ENCODE measurements around the gene NPIPB9. TPM values are rescaled to one million over a fixed set of nuclear protein-coding genes. Genes with fewer than 3 reads are reported as not detected.
A peak's percentile ranks its signal among the peaks of the same experiment; 100 is the strongest.
"Not testable (repeated sequence)": the region's sequence is repeated elsewhere in the genome, so short reads cannot be mapped to it uniquely, and the experiment has no call there.

The NPIPB9 gene
- total RNA-seq = 1 to 10 TPM in 5 of 8 experiments, under 1 TPM in 3; 0.60 to 7.5 (median 1.5) TPM

GRCh38 chr16:28751487-28751886 is at the start of gene NPIPB9:
TSS of gene NPIPB9 (plus strand) at chr16:28751787.
- H3K4me1 ChIP-seq (replicated peaks in 1 of 2); H3K4me3 ChIP-seq; in situ Hi-C loops (cut with MboI; ENCODE audit: low pct_unique_long_range_greater_than_20kb in 2 of 9, low sequenced_read_pairs in 9 of 9, unreplicated experiment in 9 of 9); ATAC-seq (replicated peaks in 6 of 8); H3K27ac ChIP-seq: not testable (repeated sequence)
- WGBS, 10 experiments = no CpG with 5 or more reads among the region's 5 CpGs

- ATAC-seq (replicated peaks in 6 of 8); in situ Hi-C loops (cut with MboI; ENCODE audit: low pct_unique_long_range_greater_than_20kb in 2 of 9, low sequenced_read_pairs in 9 of 9, unreplicated experiment in 9 of 9); H3K4me3 ChIP-seq; H3K4me1 ChIP-seq (replicated peaks in 1 of 2); H3K27ac ChIP-seq: not testable (repeated sequence)
- no CpG with 5 or more reads among the region's 7 CpGs for WGBS, 10 experiments
Observed at GRCh38 chr16:28704246-28704645, 47.3 kb upstream of the NPIPB9 start.

DNA sequence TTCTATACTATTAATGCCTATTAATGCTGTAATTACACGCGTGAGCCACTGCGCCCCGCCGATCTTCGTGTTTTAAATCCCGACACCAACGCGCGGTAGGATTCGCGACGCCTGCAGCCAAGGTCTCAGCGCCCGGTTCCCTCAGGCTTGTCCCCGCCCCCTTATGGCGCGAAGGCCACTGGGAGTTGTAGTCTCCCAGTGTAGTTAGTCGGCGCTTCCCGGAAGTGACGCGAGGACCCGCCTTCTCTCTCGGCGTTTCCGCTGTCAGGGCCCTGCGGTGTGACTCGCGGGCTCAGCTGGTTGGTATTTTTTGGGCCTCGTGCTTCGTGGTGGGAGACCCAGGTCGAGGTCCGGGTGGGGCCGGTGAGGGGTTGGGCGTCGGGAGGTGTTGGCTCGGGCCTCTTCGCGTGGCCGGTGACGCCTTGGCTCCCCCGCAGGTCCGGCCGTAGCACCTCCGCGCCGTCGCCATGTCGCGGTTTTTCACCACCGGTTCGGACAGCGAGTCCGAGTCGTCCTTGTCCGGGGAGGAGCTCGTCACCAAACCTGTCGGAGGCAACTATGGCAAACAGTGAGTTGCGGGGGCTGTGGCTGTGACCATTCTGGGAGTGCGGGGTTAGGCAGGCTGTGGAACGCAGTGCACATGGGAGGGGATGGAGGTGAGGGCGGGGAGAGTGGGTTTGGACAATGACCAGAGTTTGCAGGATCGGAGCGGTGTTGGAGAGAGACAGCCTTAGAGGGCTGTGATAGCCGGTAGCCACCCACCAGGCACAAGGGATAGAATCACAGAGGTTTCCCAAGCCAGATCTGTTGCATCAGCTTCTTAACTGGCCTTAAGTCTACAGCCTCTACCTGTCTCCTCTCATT is 40.1 kb upstream of the NPIPB9 start, which contains the start of gene EIF3C:
Gene EIF3C (plus strand): TSS at position 245 of the 864 bp plus-strand sequence. CDS start 223 bp downstream, at position 468.
- peak; percentile 99 to 100 (median 100) for ATAC-seq (replicated peaks in 6 of 8)
- H3K4me3 ChIP-seq; H3K27ac ChIP-seq; H3K4me1 ChIP-seq (replicated peaks in 1 of 2); in situ Hi-C loops (cut with MboI; ENCODE audit: low pct_unique_long_range_greater_than_20kb in 2 of 9, low sequenced_read_pairs in 9 of 9, unreplicated experiment in 9 of 9): not testable (repeated sequence)
- no CpG with 5 or more reads among the region's 66 CpGs for WGBS, 10 experiments

GRCh38 chr16:28722852-28723650 is 28.5 kb upstream of the NPIPB9 start:
- H3K27ac ChIP-seq; H3K4me3 ChIP-seq; ATAC-seq (replicated peaks in 6 of 8); in situ Hi-C loops (cut with MboI; ENCODE audit: low pct_unique_long_range_greater_than_20kb in 2 of 9, low sequenced_read_pairs in 9 of 9, unreplicated experiment in 9 of 9); H3K4me1 ChIP-seq (replicated peaks in 1 of 2): not testable (repeated sequence)
- no CpG with 5 or more reads among the region's 15 CpGs for WGBS, 10 experiments

DNA sequence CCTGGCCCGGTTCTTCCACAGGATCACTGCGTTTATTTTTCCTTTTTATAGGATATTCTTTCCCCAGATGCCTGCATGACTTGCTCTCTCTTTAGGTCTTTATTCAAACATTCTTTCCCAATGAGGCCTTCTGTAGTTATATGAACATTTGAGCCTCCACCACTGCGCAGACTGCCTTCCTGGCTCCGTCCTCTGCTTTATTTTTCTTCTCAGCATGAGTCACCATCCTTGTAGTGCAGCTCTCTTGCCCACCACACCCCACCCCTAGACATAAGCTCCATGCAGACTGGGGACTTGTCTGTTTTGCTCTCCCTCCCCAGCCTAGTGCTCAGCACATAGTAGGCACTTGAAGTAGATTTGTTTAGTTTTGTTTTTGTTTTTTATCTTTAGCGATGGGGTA is 20.3 kb upstream of the NPIPB9 start:
- H3K4me3 ChIP-seq; H3K4me1 ChIP-seq (replicated peaks in 1 of 2); in situ Hi-C loops (cut with MboI; ENCODE audit: low pct_unique_long_range_greater_than_20kb in 2 of 9, low sequenced_read_pairs in 9 of 9, unreplicated experiment in 9 of 9); H3K27ac ChIP-seq: not testable (repeated sequence)
- no CpG with 5 or more reads among the region's 5 CpGs for WGBS, 10 experiments
- ATAC-seq (replicated peaks in 6 of 8) = peak in 2 of 8 experiments; percentile 92 to 93

GRCh38 chr16:28732455-28733124 is 19.0 kb upstream of the NPIPB9 start:
- H3K27ac ChIP-seq; in situ Hi-C loops (cut with MboI; ENCODE audit: low pct_unique_long_range_greater_than_20kb in 2 of 9, low sequenced_read_pairs in 9 of 9, unreplicated experiment in 9 of 9); H3K4me1 ChIP-seq (replicated peaks in 1 of 2); H3K4me3 ChIP-seq: not testable (repeated sequence)
- peak in 2 of 8 experiments; percentile 60 to 76 for ATAC-seq (replicated peaks in 6 of 8)
- no CpG with 5 or more reads among the region's 9 CpGs for WGBS, 10 experiments

DNA sequence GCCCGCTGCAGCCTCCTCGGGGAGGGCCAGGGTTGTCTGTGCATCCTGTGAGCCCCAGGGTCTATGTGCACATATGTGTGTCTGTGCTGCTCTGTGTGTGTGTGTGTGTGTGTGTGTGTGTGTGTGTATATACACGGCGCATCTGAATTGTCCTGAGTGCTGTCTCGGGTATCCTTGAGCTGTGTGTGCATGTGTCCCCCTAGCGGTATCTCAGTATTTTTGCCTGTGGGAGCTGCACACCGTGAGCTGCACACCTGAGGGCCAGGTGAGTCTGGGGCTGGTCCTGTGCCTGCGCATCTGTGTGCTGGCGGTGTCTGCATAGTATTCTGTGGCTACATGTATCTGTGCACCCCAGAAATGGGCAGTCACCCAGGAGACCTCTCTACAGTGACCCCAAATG is 11.8 kb upstream of the NPIPB9 start:
- WGBS, 10 experiments = no CpG with 5 or more reads among the region's 9 CpGs
- in situ Hi-C loops (cut with MboI; ENCODE audit: low pct_unique_long_range_greater_than_20kb in 2 of 9, low sequenced_read_pairs in 9 of 9, unreplicated experiment in 9 of 9); H3K4me1 ChIP-seq (replicated peaks in 1 of 2); H3K27ac ChIP-seq; H3K4me3 ChIP-seq: not testable (repeated sequence)
- ATAC-seq (replicated peaks in 6 of 8) = peak in 6 of 8 experiments; percentile 17 to 58 (median 30)

DNA sequence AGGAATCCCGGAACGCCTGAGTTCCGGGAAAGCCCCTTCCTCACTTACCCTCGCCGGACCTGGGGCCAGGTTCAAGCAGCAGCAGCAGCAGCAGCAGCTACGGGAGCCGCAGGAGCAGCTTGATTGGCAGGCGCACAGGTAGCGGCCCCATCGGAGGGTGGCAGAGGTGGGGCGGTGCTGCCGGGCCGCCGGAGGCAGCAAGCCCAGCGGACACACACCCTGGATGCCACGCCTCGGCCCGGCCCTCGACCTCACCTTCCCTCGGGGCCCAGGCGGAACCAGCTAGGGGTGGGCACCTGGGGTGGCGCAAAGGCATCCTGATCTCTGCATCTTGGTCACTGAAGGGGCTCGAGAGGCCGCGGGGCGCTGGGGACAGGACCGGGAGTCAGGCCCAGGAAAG is 11.0 kb upstream of the NPIPB9 start:
- WGBS, 10 experiments = no CpG with 5 or more reads among the region's 27 CpGs
- H3K4me3 ChIP-seq; H3K27ac ChIP-seq; H3K4me1 ChIP-seq (replicated peaks in 1 of 2); in situ Hi-C loops (cut with MboI; ENCODE audit: low pct_unique_long_range_greater_than_20kb in 2 of 9, low sequenced_read_pairs in 9 of 9, unreplicated experiment in 9 of 9): not testable (repeated sequence)
- peak in 3 of 8 experiments; percentile 13 to 54 (median 19) for ATAC-seq (replicated peaks in 6 of 8)

- ATAC-seq (replicated peaks in 6 of 8) = peak in 1 of 8 experiments; percentile 12
- in situ Hi-C loops (cut with MboI; ENCODE audit: low pct_unique_long_range_greater_than_20kb in 2 of 9, low sequenced_read_pairs in 9 of 9, unreplicated experiment in 9 of 9); H3K4me3 ChIP-seq; H3K27ac ChIP-seq; H3K4me1 ChIP-seq (replicated peaks in 1 of 2): not testable (repeated sequence)
- no CpG with 5 or more reads among the region's 9 CpGs for WGBS, 10 experiments
Observed at GRCh38 chr16:28741295-28741694, 10.3 kb upstream of the NPIPB9 start.

DNA sequence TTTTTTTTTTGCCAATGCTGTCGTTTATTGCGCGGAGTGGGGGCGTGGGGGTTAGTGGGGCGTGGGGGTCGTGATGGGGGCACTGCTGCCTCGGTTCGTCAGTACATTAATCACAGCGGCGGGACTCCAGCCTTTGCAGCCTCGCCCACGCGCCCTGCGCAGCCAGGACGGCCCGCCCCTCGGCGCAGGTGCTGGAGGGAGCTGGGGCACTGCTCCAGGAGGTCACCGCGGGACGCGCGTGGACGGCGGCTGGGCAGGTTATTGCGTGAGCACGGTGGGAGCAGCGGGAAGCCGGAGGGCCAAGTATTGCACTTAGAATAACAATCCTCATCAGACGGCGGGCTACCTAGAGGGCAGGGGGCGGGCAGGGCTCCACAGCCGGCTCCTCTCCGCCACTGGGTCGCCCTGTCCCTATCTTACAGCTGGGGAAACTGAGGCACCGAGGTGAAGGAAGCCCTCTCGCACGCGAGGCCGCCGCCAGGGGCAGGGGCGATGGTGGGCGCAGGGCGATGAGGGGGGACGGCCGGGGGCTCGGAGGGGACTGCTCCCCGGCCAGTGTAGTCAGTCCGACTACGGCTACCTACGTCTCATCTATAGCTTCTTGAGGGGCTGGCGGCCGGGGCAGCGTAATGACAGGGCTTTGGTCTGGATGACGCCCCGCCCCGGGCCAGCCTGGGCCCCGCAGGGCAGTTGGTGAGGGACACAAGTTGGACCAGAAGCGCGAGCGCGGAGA is 4.8 kb upstream of the NPIPB9 start:
- no CpG with 5 or more reads among the region's 62 CpGs for WGBS, 10 experiments
- H3K4me3 ChIP-seq; H3K27ac ChIP-seq; in situ Hi-C loops (cut with MboI; ENCODE audit: low pct_unique_long_range_greater_than_20kb in 2 of 9, low sequenced_read_pairs in 9 of 9, unreplicated experiment in 9 of 9); ATAC-seq (replicated peaks in 6 of 8); H3K4me1 ChIP-seq (replicated peaks in 1 of 2): not testable (repeated sequence)

DNA sequence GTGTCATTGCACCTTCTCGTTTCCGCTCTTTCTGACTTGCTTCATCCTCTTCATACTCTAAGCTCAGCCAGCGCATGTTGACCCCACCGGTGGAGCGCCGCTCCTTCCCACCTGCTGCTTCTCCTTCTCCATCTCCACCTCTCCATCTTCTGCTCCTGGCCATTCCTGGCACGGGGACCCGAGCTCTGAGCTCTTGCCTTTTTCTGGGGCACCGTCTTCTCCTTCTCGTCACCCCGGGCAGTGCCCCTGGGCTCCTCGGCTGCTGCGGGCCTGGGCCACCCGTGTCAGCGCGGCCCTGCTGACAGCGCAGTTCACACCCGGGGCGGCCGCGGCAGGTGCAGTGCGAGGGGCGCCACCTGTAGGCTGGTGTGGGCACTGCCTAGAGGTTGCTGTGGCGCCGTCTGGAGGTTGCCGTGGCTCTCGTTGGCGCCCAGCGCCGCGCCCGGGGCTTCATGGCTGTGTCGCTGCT is 1.6 kb upstream of the NPIPB9 start:
- in situ Hi-C loops (cut with MboI; ENCODE audit: low pct_unique_long_range_greater_than_20kb in 2 of 9, low sequenced_read_pairs in 9 of 9, unreplicated experiment in 9 of 9); H3K4me1 ChIP-seq (replicated peaks in 1 of 2); H3K4me3 ChIP-seq; H3K27ac ChIP-seq: not testable (repeated sequence)
- ATAC-seq (replicated peaks in 6 of 8) = peak; percentile 94 to 98 (median 96)
- WGBS, 10 experiments = no CpG with 5 or more reads among the region's 33 CpGs

DNA sequence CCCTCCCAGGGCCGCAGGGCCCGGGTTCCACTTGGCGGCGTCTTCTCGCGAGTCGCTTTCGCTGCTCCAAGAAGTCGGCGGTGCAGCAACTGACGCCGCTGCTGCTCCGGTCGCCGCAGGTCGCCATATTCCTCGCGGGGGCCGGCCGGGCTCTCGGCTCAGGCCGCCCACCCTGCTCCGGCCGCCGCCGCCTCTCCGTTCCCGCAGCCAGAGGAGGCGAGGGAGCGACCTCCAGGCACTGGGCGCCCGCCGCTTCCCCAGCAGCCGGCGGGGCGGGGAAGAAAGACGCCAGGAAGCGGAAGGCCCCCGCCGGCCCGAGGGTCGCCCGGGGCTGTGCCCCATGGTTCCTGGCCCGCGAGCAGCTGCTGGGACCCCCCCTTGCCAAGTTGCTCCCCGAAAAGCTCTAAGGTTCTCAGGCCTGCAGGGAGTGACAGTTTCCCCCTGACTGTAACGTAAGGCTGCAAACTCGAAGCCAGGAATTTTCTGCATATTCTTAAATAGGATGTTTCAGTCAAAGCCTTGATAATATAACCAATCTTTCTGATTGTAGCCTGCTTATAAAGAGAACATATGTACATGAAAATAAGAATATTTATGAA is 1.0 kb upstream of the NPIPB9 start:
- H3K27ac ChIP-seq; H3K4me1 ChIP-seq (replicated peaks in 1 of 2); H3K4me3 ChIP-seq; in situ Hi-C loops (cut with MboI; ENCODE audit: low pct_unique_long_range_greater_than_20kb in 2 of 9, low sequenced_read_pairs in 9 of 9, unreplicated experiment in 9 of 9): not testable (repeated sequence)
- peak in 6 of 8 experiments; percentile 32 to 84 (median 80) for ATAC-seq (replicated peaks in 6 of 8)
- no CpG with 5 or more reads among the region's 48 CpGs for WGBS, 10 experiments

Data from motor neuron (in vitro differentiated cells).